Glomerular endothelial cell (primary cell): ENCODE measurements around the gene ERICH6B. TPM values are rescaled to one million over a fixed set of nuclear protein-coding genes. Genes with fewer than 3 reads are reported as not detected.
"Not testable (repeated sequence)": the region's sequence is repeated elsewhere in the genome, so short reads cannot be mapped to it uniquely, and the experiment has no call there.

Experiments
- DNase-seq: peaks from one replicate; pipeline ENCODE4 v3.0.0-alpha.2; 2011; ENCODE audit warnings: low read depth, low spot score; ENCODE audit errors: extremely low read depth
- total RNA-seq: library from RNA; depleted of rRNA; stranded (reverse); fragments of >200 nt; gene quantifications from 2 replicates; pipeline ENCODE4 v1.2.3, GENCODE V29; 2015

The ERICH6B gene
- not detected in 2 replicates for total RNA-seq

DNA sequence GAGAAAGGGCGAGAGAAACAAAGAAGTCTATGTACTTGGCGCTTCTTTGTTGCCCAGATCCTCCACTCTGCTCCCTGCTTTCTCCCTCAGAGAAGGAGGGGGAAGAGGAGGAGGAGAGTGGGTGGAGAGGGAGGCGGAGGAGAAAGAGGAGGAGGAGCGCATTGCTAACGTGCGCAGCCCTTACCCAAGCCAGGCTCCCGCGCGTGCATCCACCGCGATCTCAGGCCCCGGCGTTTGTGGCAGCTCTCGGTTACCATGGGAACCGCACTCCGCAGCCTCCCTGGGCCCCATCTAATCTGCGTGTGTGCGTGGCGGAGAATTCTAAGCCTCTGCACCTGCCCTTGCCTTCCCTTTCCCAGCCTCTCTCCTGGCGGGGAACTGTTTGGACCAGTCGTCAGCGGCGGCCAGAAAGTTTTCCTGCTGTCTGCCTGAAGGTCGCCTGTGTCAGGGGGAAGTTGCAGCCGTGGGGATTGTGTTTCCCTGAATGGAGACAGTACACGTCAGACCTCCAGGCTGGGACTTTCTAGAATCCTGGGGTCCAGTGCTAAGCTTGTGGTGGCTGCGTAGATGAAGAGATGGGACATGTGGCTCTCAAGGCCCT, at the start of gene ERICH6B:
TSS of gene ERICH6B (minus strand) at position 239 of the 601 bp plus-strand sequence. CDS start 18,734 bp downstream, outside the sequence.
- no peak for DNase-seq

DNA sequence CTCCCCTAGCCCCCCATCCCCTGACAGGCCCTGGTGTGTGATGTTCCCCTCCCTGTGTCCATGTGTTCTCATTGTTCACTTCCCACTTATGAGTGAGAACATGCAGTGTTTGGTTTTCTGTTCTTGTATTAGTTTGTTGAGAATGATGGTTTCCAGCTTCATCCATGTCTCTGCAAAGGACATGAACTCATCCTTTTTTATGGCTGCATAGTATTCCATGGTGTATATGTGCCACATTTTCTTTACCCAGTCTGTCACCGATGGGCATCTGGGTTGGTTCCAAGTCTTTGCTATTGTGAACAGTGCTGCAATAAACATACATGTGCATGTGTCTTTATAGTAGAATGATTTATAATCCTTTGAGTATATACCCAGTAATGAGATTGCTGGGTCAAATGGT, 47.4 kb upstream of the ERICH6B start:
- DNase-seq: not testable (repeated sequence)

DNA sequence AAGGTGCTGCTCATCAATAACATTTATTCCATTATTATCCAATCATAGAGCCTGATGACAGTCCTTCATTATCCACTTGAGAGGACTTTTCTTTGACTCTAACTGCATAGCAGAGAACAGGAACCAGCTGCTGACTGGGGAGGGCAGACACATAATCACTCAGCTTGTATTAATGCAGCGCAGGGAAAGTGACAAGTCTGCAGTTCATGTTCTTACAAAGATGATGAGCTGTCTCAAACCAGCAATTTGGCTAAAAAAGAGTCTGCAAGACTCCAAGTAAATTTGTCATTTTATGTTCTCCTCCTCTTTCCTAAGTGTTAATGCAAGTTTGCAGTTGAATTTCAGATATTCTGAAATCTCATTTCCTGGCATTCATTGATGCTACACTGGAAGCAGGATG, 46.6 kb upstream of the ERICH6B start:
- DNase-seq: no peak

DNA sequence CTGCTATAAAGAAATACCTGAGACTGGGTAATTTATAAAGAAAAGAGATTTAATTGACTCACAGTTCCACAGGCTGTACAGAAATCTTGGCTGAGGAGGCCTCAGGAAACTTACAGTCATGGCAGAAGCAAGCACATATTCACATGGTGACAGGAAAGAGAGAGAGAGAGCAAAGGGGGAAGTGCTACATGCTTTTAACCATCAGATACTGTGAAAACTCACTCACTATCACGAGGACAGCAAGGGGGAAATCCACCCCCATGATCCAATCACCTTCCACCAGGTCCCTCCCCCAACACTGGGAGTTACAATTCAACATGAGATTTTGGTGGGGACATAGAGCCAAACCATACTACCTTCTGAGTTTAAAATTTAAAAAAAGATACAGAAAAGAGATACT, 44.9 kb upstream of the ERICH6B start:
- DNase-seq: not testable (repeated sequence)

DNA sequence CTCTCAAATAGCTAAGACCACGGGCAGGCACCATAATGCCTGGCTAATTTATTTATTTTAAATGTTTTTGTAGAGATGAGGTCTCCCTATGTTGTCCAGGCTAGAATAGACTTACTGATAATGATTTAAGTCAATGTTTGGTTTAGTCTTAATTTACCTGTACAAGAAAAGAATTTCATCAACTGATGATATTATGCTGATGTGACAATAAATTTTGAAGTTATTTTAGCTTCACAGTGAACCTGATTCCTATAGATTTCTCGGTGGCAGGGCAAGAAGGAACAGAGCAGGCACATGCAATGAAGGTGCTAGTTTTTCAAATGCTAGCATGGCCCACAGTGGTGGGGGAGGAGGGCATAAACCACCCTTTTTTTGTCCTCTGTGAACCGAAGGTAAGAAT, 44.0 kb upstream of the ERICH6B start:
- no peak for DNase-seq

DNA sequence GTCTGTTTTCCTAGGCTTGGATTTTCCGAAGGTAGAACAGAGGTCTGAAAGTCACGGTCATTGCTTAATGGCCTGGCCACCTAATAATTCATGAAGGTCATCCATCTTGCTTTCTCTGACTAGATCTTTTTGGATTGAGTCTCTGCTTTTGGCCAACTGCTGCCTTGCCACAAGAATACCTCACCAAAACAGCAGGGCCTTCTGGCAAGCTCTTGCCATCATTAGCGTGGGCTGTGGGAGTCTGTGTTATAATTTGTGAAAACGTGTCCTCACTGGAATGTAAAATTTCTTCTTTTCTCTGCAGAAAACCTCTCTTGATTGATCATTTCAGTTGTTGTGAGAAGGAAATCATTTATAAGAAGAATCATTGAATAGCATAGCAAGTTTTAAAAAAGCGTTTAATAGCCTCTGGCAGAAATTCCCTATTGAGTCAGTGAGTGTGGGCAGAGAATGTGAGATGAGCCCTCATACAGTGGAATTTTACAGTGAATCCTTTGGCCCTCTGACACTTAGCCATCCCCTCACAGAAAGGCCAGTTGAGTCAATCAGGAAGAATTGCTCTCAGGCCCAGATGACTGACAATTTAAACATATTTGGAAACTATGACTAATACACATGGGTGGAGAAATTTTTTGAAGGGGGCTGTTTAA, 43.2 kb upstream of the ERICH6B start:
- DNase-seq: no peak

DNA sequence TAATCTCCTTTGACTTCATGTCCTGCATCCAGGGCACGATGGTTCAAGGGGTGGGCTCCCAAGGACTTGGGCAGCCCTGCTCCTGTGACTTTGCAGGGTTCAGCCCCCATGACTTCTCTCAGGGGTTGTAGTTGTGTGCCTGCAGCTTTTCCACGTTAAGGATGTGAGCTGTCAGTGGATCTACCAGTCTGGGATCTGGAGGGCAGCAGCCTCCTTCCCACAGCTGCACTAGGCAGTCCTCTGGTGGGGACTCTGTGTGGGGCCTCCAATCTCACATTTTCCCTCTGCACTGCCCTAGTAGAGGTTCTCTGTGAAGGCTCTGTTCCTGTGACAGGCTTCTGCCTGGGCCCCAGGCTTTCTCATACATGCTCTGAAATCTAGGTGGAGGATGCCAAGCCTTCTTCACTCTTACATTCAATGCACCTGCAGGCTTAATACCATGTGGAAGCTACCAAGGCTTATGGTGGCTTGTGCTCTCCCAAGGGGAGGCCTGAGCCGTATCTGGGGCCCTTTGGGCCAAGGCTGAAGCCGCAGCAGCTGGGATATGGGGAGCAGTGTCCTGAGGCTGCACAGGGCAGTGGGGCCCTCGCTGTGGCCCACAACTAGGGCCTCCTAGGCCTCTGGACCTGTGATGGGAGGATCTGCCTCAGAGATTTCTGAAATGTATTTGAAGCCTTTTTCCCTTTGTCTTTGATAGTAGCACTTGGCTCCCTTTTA, 39.3 kb upstream of the ERICH6B start:
- DNase-seq: no peak

DNA sequence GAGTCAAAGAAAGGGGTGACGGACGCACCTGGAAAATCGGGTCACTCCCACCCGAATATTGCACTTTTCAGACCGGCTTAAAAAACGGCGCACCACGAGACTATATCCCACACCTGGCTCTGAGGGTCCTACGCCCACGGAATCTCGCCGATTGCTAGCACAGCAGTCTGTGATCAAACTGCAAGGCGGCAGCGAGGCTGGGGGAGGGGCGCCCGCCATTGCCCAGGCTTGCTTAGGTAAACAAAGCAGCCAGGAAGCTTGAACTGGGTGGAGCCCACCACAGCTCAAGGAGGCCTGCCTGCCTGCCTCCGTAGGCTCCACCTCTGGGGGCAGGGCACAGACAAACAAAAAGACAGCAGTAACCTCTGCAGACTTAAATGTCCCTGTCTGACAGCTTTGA, 29.7 kb upstream of the ERICH6B start:
- not testable (repeated sequence) for DNase-seq

DNA sequence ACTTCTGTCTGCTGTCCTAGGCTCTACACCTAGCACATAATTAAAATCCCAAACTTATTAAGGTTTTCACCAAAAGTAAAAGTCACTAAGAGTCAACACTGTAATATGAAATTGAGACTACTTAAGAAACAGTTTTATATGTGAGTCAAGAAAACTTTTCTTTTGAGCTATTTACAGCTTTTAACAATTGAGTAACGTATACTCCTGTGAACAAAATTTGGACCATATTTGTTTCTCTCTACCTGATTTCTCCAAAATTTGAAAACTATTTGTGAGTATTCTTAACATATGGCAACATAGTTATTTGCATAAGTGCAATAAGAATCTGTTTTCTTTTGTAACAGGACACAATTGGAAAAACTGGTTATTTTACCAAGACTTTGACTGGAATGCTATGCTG, 26.6 kb upstream of the ERICH6B start:
- not testable (repeated sequence) for DNase-seq

DNA sequence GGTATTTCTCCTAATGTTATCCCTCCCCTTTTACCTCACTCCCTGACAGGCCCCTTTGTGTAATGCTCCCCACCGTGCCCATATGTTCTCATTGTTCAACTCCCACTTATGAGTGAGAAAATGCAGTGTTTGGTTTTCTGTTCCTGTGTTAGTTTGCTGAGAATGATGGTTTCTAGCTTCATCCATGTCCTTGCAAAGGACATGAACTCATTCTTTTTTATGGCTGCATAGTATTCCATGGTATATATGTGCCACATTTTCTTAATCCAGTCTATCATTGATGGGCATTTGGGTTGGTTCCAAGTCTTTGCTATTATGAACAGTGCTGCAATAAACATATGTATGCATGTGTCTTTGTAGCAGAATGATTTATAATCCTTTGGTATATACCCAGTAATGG, 19.8 kb upstream of the ERICH6B start:
- not testable (repeated sequence) for DNase-seq

DNA sequence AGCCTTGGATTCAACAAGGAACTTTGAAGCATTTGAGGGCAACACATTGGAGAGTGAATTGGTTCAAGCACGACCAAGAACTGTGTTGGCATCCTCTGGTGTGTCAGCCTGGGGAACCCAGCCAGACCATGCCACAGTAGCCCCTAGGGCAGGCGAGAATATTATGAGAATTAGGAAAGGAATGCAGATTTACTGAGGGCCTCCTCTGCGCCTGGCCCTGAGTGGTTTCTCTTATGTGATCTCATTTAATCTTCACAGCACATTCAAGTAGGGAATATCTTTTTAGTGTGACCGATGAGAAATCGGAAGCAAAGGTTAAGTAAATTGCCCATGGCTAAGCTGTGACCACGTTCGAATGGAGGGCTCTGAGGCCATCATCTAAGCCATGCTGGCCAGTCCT, 15.3 kb upstream of the ERICH6B start:
- no peak for DNase-seq

DNA sequence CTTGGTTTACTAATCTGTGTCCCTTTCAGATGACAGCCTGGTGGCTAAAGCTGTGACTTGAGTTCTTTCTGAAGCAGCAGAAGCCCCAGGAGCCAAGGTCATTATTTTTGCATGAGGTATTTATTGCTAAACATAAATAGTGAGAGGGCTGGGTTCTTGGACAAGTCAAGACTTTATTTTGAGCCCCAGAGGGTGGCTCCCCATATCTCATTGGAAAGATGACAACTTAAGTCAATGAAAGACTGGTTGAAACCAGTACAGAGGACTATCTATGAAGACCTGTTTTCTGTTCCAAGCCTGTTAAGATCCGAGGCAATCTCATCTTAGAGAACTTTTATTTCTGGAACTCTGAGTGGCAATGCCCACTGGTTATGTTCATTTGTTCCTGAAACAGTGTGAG, 14.4 kb upstream of the ERICH6B start:
- DNase-seq: no peak

DNA sequence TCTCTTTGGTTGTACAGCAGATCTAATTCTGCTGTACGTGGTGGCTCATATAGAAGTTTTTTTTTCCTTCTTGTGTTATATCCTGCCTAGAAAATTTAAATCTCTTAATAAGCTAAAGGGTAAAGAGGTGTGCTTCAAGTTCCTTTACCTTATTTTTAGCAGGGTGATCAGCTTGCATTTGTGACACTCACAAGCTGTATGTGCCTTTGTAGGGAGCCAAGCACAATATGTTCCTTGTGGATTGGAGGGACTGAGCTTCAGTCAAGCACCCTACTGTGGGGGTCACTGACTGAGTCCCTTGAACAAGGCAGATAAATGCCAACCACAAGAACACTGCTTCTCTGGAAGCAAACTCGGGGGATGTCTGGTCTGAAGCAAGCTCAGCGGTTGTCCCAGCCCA, 12.6 kb upstream of the ERICH6B start:
- no peak for DNase-seq

DNA sequence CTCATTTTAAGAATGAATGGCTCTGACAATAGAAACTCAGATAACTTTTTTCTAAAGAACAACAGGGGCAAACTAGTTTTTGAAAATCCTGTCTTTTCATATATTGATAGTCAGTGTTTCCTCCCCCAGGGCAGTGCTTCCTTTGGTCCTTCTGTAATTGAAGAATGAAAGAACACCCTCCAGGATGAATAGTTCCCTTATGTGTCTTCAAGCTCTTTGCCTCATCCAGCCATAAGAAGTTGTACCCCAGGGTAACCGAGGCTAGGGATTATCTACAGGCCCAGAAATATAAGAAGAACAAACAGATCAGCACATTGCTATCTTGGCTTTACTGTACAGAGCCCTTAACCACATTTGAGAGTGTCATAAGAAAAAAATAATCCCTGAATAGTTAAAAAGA, 12.1 kb upstream of the ERICH6B start:
- no peak for DNase-seq

DNA sequence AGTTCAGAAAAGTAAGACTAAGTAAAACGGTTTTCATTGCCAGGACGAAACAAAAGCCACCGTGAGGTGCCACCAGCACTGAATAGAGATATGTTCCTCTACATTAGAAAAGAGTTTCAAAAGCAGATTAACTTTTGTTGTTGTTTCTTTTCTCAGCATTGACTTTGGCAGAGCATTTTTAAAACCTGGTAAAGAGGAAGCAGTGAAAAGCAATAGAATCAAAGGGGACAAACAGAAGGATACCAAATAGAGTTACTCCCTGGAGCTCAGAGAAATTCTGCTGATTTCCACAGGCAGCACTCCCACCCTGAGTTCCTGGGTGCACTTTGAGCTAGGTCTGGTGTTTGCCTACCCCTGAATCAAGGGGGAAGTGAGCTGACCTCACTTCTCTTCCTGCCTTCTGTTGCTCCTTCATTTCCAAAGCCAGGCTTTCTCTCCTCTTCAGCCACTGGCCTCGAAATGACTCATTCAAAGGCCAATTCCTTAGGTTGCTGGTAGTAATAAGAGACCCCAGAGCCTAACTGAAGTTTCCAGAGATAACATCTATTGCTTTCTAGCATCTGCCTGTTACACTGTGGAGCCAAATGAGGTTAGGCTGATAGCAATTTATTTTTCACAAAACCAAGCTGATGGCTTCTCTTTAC, 11.3 kb upstream of the ERICH6B start:
- no peak for DNase-seq

DNA sequence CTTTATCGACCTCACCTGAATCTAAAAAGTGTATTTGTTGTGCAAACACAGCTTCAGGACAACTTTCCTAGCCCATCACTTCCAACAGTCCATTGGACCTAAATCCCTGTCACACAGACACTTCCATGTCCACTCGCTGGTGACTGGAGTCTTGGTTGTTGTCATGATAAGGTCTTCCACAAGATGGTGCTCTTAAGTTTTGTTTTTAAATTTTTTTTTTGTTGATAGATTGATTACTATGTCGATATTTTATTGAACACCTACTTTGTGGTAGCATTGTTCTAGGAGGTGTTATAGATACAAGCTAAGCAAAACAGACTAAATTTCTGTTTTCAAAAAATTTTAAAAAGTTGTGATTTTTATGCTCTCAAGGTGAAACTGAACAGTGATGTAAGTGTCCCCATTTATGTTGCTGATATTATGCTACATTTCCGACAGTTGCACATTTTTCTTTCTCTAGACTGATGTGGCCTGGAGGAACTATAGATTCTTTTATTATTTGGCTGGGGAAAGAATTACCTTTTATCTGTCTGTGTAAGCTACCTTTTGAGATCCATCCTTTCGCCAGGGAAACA, 8.1 kb upstream of the ERICH6B start:
- DNase-seq: peak; percentile 12

DNA sequence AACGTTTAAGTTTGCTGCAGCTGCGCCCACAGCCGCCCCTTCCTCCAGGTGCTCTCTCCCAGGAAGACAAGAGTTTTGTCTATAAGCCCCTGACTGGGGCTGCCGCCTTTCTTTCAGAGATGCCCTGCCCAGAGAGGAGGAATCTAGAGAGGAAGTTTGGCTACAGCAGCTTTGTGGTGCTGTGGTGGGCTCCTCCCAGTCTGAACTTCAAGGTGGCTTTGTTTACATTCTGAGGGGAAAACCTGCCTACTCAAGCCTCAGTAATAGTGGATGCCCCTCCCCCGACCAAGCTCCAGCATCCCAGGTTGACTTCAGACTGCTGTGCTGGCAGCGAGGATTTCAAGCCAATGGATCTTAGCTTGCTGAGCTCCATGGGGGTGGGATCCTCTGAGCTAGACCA, 6.4 kb upstream of the ERICH6B start:
- DNase-seq: no peak

DNA sequence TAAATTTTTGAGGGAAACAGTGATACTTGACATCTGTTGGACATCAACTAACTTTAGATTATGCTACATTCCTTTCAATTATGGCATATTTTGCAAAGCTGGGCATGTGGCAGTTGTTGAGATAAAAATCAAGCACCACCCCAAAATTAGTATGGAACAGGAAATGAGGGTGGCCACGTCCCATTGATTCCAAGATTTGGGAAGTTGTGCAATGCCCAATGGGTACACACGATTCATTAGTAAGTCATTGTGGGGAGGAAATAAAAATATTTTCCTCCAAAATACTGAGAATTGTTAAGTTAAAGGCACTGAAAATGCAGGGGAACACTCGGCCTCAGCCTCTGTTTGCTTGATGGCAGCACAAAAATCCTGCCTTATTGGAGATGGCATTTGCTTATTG, 7.6 kb downstream of the ERICH6B start:
- DNase-seq: no peak

DNA sequence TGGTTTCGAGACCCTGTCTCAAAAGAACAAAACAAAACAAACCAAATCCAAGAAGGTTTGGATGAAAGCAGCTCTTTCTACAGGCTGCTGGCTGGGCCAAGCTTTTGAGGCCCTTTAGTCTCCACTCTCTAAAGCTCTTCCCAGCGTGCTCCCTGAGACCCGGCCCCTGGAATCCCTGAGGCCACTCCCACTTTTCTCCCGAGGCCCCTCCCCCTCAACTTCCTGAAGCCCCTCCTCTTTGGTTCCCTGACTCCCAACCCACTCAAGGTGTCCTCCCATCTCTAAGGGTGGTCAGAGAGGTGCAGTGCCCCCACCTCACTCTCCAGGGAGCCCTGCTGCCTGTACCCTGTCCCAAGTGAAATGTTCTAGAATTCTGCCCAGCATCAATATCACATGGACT, 10.6 kb downstream of the ERICH6B start:
- DNase-seq: no peak

DNA sequence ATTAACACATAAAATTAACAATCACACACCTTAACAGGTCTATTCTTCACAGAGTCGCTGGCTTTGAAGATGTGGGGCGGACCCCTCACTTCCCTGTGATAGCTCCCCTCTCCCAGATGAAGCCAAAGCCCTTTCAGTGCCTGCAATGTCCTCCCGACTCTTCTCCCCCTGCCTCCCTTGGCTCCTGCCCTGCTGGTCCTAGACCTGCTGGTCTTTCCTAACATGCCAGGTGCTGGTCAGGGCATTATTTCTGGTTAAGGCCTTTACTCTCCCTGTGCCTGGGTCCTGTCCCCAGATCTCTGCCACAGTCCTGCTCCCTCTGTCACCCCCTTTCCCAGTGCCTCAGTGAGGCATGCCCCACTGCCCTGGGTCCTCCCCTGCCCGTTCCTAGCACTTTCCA, 12.2 kb downstream of the ERICH6B start:
- DNase-seq: no peak
